Measurements from ENCODE around the gene HIC2.
"Not testable (repeated sequence)": the region's sequence is repeated elsewhere in the genome, so short reads cannot be mapped to it uniquely, and the experiment has no call there.

The HIC2 gene

DNA sequence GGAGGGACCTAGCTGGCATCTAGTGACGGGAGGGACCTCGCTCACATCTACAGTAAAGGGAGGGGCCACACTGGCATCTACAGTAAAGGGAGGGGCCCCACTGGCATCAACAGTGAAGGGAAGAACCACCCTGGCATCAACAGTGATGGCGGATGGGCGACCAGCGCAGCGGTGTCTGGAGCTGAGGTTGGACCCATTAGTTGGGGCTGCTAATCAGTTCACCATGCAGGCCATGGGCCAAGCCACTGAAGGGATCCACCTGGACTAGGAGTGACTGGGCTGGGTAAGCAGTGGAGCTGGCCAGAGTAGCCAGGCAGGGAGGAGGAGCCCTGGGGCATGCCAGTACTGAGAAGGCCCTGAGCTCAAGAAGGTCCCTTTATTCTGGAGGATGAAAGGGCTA lies 73.4 kb downstream of the HIC2 start:
- DNase-seq (ENCODE audit: low read depth), result not testable (repeated sequence)

DNA sequence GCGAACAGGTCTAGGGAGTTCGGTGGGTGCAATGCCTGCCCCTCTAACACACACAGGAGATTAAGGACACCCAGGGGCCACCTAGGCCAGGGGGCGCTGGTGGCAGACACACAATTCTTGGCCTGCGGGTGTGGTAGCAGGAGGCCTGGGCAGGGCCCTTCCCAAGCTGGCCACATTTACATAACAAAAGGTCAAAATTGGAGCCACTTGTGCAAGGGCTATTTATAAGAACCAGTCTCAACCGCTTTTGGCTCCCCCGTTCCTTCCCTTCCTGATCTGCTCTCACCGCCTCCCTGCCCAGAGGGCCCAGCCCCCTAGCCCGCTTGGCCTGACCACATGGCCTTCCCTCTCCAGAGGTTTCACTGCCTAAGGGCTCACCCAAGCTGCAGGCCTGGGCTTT lies 75.1 kb downstream of the HIC2 start:
- not testable (repeated sequence) for DNase-seq (ENCODE audit: low read depth)

DNA sequence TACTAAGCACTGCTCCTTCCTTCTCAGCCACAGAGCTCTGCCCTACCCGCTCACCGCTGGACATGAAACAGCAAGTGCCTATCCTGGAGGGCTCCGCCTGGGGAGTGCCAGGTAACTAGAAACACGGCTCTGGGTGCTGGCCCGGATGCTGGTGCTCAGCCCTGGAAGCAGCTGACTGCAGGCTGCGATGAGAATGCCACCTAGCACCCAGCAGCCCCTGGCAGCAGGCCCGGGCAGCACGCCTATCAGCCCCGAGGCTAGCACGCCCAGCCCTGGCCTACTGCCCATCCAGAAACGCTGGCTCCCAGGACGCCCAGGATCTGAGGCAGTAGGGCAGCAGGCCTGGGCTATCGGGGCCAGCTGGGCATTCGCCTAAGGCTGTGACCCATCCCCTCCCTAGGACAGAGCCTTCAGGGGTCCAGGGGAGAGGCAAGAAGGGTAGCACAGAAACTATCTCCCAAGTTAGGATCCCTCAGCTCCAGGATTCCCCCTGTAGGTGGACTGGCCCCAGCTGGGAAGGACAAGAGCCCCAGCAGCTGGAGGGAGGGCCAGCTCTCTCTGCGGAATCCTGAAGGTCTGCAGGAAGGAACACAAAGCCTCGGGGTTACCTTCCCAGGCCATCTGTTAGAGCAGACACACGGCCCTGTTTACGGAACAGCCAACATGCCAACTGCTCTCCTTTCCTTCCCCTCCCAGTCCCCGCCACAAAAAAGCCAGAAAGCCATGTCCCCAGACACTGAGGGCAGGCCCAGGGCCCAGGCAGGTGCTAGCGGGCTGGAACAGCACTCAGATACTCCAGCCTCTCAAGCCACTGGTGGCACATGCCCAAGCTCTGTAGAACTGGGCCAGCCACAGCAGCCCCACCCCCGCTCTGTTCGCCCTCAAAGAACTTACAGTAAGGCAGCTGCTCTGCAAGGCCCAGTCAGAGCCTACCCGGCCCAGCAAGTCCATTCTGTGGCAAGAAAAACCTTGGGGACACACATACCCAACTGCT lies 76.9 kb downstream of the HIC2 start:
- DNase-seq (ENCODE audit: low read depth), result not testable (repeated sequence)

DNA sequence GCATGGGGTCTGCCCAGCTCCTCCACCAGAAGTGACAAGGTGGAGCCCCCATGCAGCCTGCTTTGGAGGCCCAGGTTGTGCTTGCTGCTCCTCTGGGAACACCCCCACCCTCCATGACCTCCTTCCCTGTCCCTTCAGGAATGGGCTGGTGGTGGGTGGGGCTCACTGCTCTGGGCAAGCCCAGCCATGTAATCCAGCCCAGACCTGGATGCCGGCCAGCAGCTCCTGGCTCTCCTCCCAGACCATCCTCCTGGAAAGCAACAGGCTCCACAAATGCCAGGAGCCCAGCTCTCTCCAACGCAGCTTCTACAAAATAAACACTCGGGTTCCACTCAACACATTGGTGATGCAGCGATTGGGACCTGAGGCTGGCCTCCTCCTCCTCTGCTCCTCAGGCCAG lies 80.8 kb downstream of the HIC2 start:
- DNase-seq (ENCODE audit: low read depth), result not testable (repeated sequence)

DNA sequence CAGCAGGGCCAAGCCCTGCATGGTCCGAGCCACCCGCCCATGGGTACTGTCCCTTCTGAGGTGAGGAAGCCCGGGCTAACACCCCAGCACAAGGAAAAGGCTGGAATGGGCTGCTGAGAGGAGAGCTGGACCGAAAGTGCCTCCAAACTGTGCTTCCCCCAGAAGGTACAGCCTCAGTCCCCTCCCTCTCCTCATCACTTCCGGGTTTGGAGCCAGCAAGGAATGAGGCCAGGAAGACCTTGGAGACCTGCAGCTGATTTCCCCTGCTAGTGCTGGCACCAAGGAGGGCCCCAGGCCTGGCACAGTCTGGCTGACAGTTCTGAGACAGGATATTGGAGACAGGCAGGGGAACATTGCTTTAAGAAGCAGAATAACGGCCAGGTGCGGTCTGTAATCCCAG lies 81.3 kb downstream of the HIC2 start:
- not testable (repeated sequence) for DNase-seq (ENCODE audit: low read depth)

DNA sequence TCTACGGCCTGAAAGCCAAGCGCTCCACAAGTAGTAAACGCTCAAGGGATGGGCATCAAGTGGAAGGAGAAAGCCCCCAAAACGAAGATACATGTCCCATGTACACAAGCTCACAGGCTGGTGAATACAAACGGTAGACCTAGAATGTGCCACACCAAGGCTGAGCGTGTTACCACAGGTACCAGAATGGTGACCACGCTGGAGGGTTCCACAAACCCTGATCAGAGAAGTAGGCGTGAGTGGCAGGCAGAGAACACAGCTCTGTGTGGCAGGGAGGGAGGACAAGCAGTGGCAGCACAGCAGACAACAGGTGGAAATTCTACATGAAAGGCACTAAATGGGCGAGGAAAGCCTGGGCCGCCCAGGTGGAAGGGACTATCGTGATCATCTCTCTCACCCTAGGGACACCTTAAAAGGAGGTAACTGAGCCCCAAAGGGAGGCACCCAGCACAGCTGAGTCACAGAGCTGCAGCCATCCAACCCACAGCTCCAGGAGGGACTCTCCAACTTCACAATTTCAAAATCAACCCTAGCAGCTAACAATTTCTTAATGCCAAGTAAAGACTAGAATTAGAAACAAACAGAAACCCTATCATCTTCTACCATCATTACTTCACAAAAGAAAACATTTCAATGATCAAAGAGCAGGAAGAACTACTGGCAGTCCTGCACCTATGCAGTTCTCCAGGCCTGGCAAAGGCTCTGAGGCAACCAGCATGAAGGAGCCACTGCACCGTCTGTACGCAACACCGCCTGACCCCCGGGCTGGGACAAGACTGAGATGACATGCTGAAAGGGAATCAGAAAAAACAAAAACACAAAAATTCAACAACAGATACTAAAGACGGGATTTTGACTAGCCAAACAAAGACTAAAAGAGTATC lies 82.7 kb downstream of the HIC2 start:
- DNase-seq (ENCODE audit: low read depth), result not testable (repeated sequence)
